HL-60 (cell line): Measurements from ENCODE around the gene HAGHL.
A peak's percentile ranks its signal among the peaks of the same experiment; 100 is the strongest.

ENCODE experiments used
- DNase-seq, 2 experiments: peaks; one replicate each; pipeline ENCODE4 v3.0.0-alpha.2; 2010 to 2020; ENCODE audit warnings: low read depth in 1 of 2, low spot score in 1 of 2
- H3K27ac ChIP-seq: fragments of 250-450 bp; sonication (Bioruptor Pico); replicated peaks from 2 replicates; pipeline ENCODE4 v1.5.1; 2020; ENCODE audit warnings: mild to moderate bottlenecking, moderate library complexity
- H3K27me3 ChIP-seq: fragments of 250-450 bp; sonication (Bioruptor Pico); 2 replicates; pipeline ENCODE4 v1.5.1; 2021; ENCODE audit warnings: mild to moderate bottlenecking, moderate library complexity; ENCODE audit not compliant: insufficient read depth, poor library complexity, severe bottlenecking
- H3K4me3 ChIP-seq: replicated peaks from 2 replicates; pipeline ENCODE4 v1.5.1; 2011; ENCODE audit warnings: mild to moderate bottlenecking, control low read depth, low read length; ENCODE audit not compliant: insufficient read depth
- CTCF ChIP-seq: IDR thresholded peaks from one replicate; pipeline ENCODE4 v1.5.1; 2011; ENCODE audit warnings: low read length, control low read depth, inconsistent platforms; ENCODE audit not compliant: insufficient read depth
- GABPA ChIP-seq: IDR thresholded peaks from 2 replicates; pipeline ENCODE4 v1.6.1; 2012; ENCODE audit warnings: low read depth
- POLR2AphosphoS5 ChIP-seq: IDR thresholded peaks from 2 replicates; pipeline ENCODE4 v1.6.1; 2012; ENCODE audit warnings: low read depth
- SPI1 ChIP-seq: IDR thresholded peaks from 2 replicates; pipeline ENCODE4 v1.6.1; 2012; ENCODE audit warnings: low read depth, mild to moderate bottlenecking, borderline replicate concordance
- TF ChIP-seq, protein P1 (sequence below): IDR thresholded peaks from 2 replicates; pipeline ENCODE4 v1.6.1; 2012; ENCODE audit warnings: low read depth; ENCODE audit not compliant: insufficient replicate concordance

The HAGHL gene

GRCh38 chr16:678858-679813 lies 47.8 kb upstream of the HAGHL start:
- H3K4me3 ChIP-seq = peak overlapping the region; percentile 49
- TF ChIP-seq POLR2AphosphoS5 (peak; percentile 48), SPI1 (no peak)
- peak in 1 of 2 experiments; percentile 55 for DNase-seq
- H3K27me3 ChIP-seq = no peaks in the 10 kb centered on the region
- H3K27ac ChIP-seq = peak overlapping the region; percentile 65

GRCh38 chr16:679814-680624 lies 46.9 kb upstream of the HAGHL start, which contains the start of gene STUB1:
Gene STUB1, plus strand, starts transcription at chr16:680410. Its CDS starts 116 bp downstream, at chr16:680526.
- peak; percentile 84 to 85 for DNase-seq
- Histone ChIP-seq H3K27me3 (no peaks in the 10 kb centered on the region), H3K4me3 (peak within 1 kb of the TSS; percentile 62), H3K27ac (peak within 1 kb of the TSS; percentile 86)
- peak; percentile 34 for TF ChIP-seq POLR2AphosphoS5
- TF ChIP-seq GABPA = peak; percentile 76
- TF ChIP-seq CTCF = no peak

DNA sequence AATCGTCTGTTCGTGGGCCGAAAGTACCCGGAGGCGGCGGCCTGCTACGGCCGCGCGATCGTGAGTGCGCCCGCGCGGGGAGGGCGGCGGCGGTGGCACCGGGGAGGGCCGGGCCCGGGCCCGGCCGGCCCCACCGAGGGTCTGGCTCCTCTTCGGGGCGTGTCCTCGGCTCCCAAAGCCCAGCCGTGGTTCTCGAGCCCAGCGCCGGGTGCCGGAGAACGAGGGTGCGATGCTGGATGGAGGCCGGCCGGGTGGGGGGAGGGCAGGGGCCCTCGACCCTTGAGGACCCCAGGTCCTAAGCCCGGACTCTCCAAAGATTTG lies 46.3 kb upstream of the HAGHL start:
- H3K27ac ChIP-seq = peak overlapping the region; percentile 86
- no peak for DNase-seq
- no peaks in the 10 kb centered on the region for H3K27me3 ChIP-seq
- TF ChIP-seq CTCF = no peak
- no peak for TF ChIP-seq POLR2AphosphoS5
- TF ChIP-seq GABPA = no peak
- TF ChIP-seq, protein P1, sequence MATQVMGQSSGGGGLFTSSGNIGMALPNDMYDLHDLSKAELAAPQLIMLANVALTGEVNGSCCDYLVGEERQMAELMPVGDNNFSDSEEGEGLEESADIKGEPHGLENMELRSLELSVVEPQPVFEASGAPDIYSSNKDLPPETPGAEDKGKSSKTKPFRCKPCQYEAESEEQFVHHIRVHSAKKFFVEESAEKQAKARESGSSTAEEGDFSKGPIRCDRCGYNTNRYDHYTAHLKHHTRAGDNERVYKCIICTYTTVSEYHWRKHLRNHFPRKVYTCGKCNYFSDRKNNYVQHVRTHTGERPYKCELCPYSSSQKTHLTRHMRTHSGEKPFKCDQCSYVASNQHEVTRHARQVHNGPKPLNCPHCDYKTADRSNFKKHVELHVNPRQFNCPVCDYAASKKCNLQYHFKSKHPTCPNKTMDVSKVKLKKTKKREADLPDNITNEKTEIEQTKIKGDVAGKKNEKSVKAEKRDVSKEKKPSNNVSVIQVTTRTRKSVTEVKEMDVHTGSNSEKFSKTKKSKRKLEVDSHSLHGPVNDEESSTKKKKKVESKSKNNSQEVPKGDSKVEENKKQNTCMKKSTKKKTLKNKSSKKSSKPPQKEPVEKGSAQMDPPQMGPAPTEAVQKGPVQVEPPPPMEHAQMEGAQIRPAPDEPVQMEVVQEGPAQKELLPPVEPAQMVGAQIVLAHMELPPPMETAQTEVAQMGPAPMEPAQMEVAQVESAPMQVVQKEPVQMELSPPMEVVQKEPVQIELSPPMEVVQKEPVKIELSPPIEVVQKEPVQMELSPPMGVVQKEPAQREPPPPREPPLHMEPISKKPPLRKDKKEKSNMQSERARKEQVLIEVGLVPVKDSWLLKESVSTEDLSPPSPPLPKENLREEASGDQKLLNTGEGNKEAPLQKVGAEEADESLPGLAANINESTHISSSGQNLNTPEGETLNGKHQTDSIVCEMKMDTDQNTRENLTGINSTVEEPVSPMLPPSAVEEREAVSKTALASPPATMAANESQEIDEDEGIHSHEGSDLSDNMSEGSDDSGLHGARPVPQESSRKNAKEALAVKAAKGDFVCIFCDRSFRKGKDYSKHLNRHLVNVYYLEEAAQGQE = no peak
- TF ChIP-seq SPI1 = no peak
- peak overlapping the region; percentile 62 for H3K4me3 ChIP-seq

GRCh38 chr16:680967-681745 lies 45.8 kb upstream of the HAGHL start:
- Histone ChIP-seq H3K27ac (peak overlapping the region; percentile 86), H3K27me3 (no peaks in the 10 kb centered on the region), H3K4me3 (peak overlapping the region; percentile 62)
- TF ChIP-seq SPI1 (no peak), POLR2AphosphoS5 (peak; percentile 36; the same call in 1 of the 2 replicates), CTCF (peak; percentile 13)
- TF ChIP-seq, protein P1 = no peak
- DNase-seq = peak in 1 of 2 experiments; percentile 62
